Glutamatergic neuron (in vitro differentiated cells): Measurements from ENCODE around the gene TSC22D1. TPM values are rescaled to one million over a fixed set of nuclear protein-coding genes. Genes with fewer than 3 reads are reported as not detected.

ENCODE experiments used
- DNase-seq: peaks from one replicate; pipeline ENCODE4 v3.0.0; 2022
- H3K27ac Mint-ChIP-seq: one replicate; pipeline ENCODE4 v1.8.0; 2020; ENCODE audit warnings: mild to moderate bottlenecking, mixed read lengths, inconsistent platforms; ENCODE audit not compliant: unreplicated experiment
- H3K27me3 Mint-ChIP-seq: one replicate; pipeline ENCODE4 v1.8.0; 2020; ENCODE audit warnings: mild to moderate bottlenecking, moderate library complexity, mixed read lengths, inconsistent platforms; ENCODE audit not compliant: unreplicated experiment
- H3K36me3 Mint-ChIP-seq: one replicate; pipeline ENCODE4 v1.8.0; 2020; ENCODE audit warnings: mild to moderate bottlenecking, mixed read lengths, inconsistent platforms; ENCODE audit not compliant: unreplicated experiment
- H3K4me1 Mint-ChIP-seq: one replicate; pipeline ENCODE4 v1.8.0; 2020; ENCODE audit warnings: mild to moderate bottlenecking, low read depth, mixed read lengths, inconsistent platforms; ENCODE audit not compliant: unreplicated experiment
- H3K4me3 Mint-ChIP-seq: one replicate; pipeline ENCODE4 v1.8.0; 2020; ENCODE audit warnings: mild to moderate bottlenecking, mixed read lengths, inconsistent platforms; ENCODE audit not compliant: unreplicated experiment
- H3K9me3 Mint-ChIP-seq: one replicate; pipeline ENCODE4 v1.8.0; 2020; ENCODE audit warnings: mild to moderate bottlenecking, moderate library complexity, mixed read lengths, inconsistent platforms; ENCODE audit not compliant: unreplicated experiment
- total RNA-seq: library from RNA; stranded (reverse); fragmentation: NEBNext Ultra II Directional; extraction: Animal tissue kit (Norgen Biotek cat#: 25700); gene quantifications from one replicate; pipeline ENCODE4 v1.2.1, GENCODE V29; 2021; ENCODE audit not compliant: unreplicated experiment
- TF ChIP-seq, protein P1 (sequence below): fragments of 200-600 bp; sonication (generic); IDR thresholded peaks from one replicate; pipeline ENCODE4 v1.5.0; 2021; ENCODE audit not compliant: partially characterized antibody, unreplicated experiment

Gene TSC22D1
- total RNA-seq, 1 donor from 2014 or later = 111 TPM

DNA sequence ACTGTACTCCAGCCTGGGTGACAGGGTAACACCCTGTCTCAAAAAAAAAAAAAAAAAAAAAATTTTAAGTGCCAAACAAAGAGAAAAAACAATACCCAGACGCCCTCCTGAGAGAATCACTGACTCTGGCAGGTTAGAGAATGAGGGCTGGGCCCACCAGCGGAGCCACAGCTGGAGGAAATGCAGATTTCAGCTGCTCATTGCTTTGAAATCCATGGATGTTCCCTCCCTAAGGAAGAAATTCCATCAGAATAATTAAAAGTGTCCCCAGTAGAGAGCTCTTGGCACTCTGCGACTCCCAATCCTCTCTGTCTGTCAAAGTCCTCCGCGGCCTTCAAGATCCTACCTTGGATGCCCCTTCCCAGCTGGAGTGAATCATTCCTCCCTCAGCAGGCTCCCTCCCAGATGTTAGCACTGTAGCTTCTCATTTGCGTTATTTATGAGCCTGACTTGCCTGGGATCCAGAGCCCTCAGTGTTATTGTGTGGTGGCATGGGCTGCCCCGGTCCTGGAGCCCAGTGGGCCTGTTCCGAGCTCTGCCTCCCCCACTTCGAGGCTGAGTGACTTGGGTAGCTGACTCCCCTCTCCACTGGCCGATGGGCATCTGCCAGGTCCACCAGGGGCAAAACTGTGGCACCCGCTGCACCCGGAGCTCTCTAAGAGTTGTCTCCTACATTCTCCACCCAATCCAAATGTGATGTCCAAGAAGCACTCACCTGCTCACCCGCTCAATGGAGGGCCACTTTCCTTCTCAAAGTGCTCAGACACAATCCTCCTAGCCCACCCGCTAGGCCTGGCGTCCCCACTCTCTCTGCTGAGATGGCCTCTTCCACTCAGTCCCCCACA, 155.5 kb downstream of the TSC22D1 start:
- TF ChIP-seq, protein P1, sequence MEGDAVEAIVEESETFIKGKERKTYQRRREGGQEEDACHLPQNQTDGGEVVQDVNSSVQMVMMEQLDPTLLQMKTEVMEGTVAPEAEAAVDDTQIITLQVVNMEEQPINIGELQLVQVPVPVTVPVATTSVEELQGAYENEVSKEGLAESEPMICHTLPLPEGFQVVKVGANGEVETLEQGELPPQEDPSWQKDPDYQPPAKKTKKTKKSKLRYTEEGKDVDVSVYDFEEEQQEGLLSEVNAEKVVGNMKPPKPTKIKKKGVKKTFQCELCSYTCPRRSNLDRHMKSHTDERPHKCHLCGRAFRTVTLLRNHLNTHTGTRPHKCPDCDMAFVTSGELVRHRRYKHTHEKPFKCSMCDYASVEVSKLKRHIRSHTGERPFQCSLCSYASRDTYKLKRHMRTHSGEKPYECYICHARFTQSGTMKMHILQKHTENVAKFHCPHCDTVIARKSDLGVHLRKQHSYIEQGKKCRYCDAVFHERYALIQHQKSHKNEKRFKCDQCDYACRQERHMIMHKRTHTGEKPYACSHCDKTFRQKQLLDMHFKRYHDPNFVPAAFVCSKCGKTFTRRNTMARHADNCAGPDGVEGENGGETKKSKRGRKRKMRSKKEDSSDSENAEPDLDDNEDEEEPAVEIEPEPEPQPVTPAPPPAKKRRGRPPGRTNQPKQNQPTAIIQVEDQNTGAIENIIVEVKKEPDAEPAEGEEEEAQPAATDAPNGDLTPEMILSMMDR = no peak
- Mint-ChIP-seq H3K27ac (no peak overlapping the region), H3K36me3 (no peaks in the 10 kb centered on the region), H3K27me3 (peaks cover 6% of the 10 kb centered on the region), H3K4me3 (no peak overlapping the region), H3K9me3 (peaks cover 6% of the 10 kb centered on the region), H3K4me1 (peaks cover 23% of the 10 kb centered on the region)
- no peak for DNase-seq

GRCh38 chr13:44417876-44418275, 158.3 kb downstream of the TSC22D1 start:
- no peak overlapping the region for H3K27ac Mint-ChIP-seq
- peaks cover 2% of the 10 kb centered on the region for H3K27me3 Mint-ChIP-seq
- H3K4me1 Mint-ChIP-seq = peaks cover 15% of the 10 kb centered on the region
- no peaks in the 10 kb centered on the region for H3K36me3 Mint-ChIP-seq
- DNase-seq = no peak
- TF ChIP-seq, protein P1 = no peak
- H3K9me3 Mint-ChIP-seq = peaks cover 3% of the 10 kb centered on the region
- no peak overlapping the region for H3K4me3 Mint-ChIP-seq

- no peaks in the 10 kb centered on the region for H3K36me3 Mint-ChIP-seq
- peaks cover 2% of the 10 kb centered on the region for H3K27me3 Mint-ChIP-seq
- H3K27ac Mint-ChIP-seq = no peak overlapping the region
- H3K4me1 Mint-ChIP-seq = peaks cover 12% of the 10 kb centered on the region
- TF ChIP-seq, protein P1 = no peak
- no peak overlapping the region for H3K4me3 Mint-ChIP-seq
- H3K9me3 Mint-ChIP-seq = peaks cover 3% of the 10 kb centered on the region
- DNase-seq = no peak
These were observed 158.7 kb downstream of the TSC22D1 start for GRCh38 chr13:44417446-44417845.

GRCh38 chr13:44416744-44417143, 159.4 kb downstream of the TSC22D1 start:
- H3K9me3 Mint-ChIP-seq = peaks cover 3% of the 10 kb centered on the region
- peaks cover 5% of the 10 kb centered on the region for H3K27me3 Mint-ChIP-seq
- no peak for DNase-seq
- H3K4me1 Mint-ChIP-seq = peaks cover 11% of the 10 kb centered on the region
- TF ChIP-seq, protein P1 = no peak
- H3K4me3 Mint-ChIP-seq = no peak overlapping the region
- H3K27ac Mint-ChIP-seq = no peak overlapping the region
- H3K36me3 Mint-ChIP-seq = no peaks in the 10 kb centered on the region

GRCh38 chr13:44416301-44416700, 159.8 kb downstream of the TSC22D1 start:
- H3K4me1 Mint-ChIP-seq = peaks cover 10% of the 10 kb centered on the region
- no peak overlapping the region for H3K27ac Mint-ChIP-seq

More at GRCh38 chr13:44416301-44416700, 159.8 kb downstream of the TSC22D1 start:
- H3K4me3 Mint-ChIP-seq = no peak overlapping the region
- peaks cover 5% of the 10 kb centered on the region for H3K27me3 Mint-ChIP-seq
- peaks cover 3% of the 10 kb centered on the region for H3K9me3 Mint-ChIP-seq
- H3K36me3 Mint-ChIP-seq = no peaks in the 10 kb centered on the region
- TF ChIP-seq, protein P1 = no peak
- no peak for DNase-seq
